SU-DHL-6 (cell line): Measurements from ENCODE around the gene SNX11.

Experiments
- H2AFZ ChIP-seq: fragments of 200-600 bp; sonication (generic); 2 replicates; pipeline ENCODE4 v1.6.1; 2014; ENCODE audit warnings: low read depth, mild to moderate bottlenecking, moderate library complexity, mixed read lengths, antibody characterized with exemption, low read length; ENCODE audit not compliant: severe bottlenecking
- H3F3A ChIP-seq: fragments of 200-600 bp; shearing (Covaris generic); 2 replicates; pipeline ENCODE4 v1.6.0; 2016; ENCODE audit warnings: antibody characterized with exemption, mild to moderate bottlenecking; ENCODE audit not compliant: insufficient read depth
- H3K27ac ChIP-seq: fragments of 200-600 bp; sonication (generic); 2 replicates; pipeline ENCODE4 v1.5.1; 2016; ENCODE audit warnings: low read depth, mild to moderate bottlenecking, low read length, moderate library complexity, mixed read lengths
- H3K27me3 ChIP-seq: fragments of 200-600 bp; sonication (generic), shearing (Covaris generic); 2 replicates; pipeline ENCODE4 v1.6.0; 2014; ENCODE audit warnings: mild to moderate bottlenecking, low read length
- H3K36me3 ChIP-seq: fragments of 200-600 bp; sonication (generic); 2 replicates; pipeline ENCODE4 v1.6.1; 2014; ENCODE audit warnings: mild to moderate bottlenecking, low read length, mixed read lengths
- H3K4me2 ChIP-seq: fragments of 300-600, 200-600 bp; shearing (Covaris generic), sonication (generic); 2 replicates; pipeline ENCODE4 v1.6.0; 2014; ENCODE audit warnings: low read length, low read depth, mild to moderate bottlenecking; ENCODE audit not compliant: poor library complexity, severe bottlenecking
- H3K4me3 ChIP-seq: fragments of 200-600 bp; sonication (generic); 2 replicates; pipeline ENCODE4 v1.5.1; 2014; ENCODE audit warnings: antibody characterized with exemption, low read length, mild to moderate bottlenecking, mixed read lengths; ENCODE audit not compliant: insufficient read depth, poor library complexity, severe bottlenecking
- H3K79me2 ChIP-seq: fragments of 200-600 bp; sonication (generic); 2 replicates; pipeline ENCODE4 v1.6.1; 2014; ENCODE audit warnings: mild to moderate bottlenecking, low read length, moderate library complexity; ENCODE audit not compliant: insufficient read depth
- H3K9ac ChIP-seq: fragments of 200-600 bp; sonication (generic); 2 replicates; pipeline ENCODE4 v1.7.0; 2014; ENCODE audit warnings: mild to moderate bottlenecking, low read length
- H3K9me2 ChIP-seq: fragments of 200-600 bp; sonication (generic); replicated peaks from 2 replicates; pipeline ENCODE4 v1.6.1; 2014; ENCODE audit warnings: low read length; ENCODE audit not compliant: insufficient read depth
- H3K9me3 ChIP-seq: fragments of 200-600 bp; sonication (generic); 2 replicates; pipeline ENCODE4 v1.6.1; 2014; ENCODE audit warnings: low read length, mixed read lengths; ENCODE audit not compliant: insufficient read depth
- H4K20me1 ChIP-seq: fragments of 200-600 bp; sonication (generic); 2 replicates; pipeline ENCODE4 v1.6.1; 2014; ENCODE audit warnings: low read depth, mild to moderate bottlenecking, antibody characterized with exemption, low read length, moderate library complexity, mixed read lengths
- EZH2phosphoT487 ChIP-seq: fragments of 200-600 bp; sonication (generic), shearing (Covaris generic); conservative IDR thresholded peaks from 2 replicates; pipeline ENCODE4 v1.6.1; 2018; ENCODE audit warnings: mild to moderate bottlenecking, antibody characterized with exemption, low read length, moderate library complexity, mixed read lengths
- TF ChIP-seq, protein P1 (sequence below): fragments of 200-600 bp; sonication (generic); IDR thresholded peaks from one replicate; pipeline ENCODE4 v1.5.1; 2017; ENCODE audit warnings: antibody characterized with exemption, mild to moderate bottlenecking, low read length, moderate library complexity; ENCODE audit not compliant: insufficient read depth, poor library complexity, severe bottlenecking

Gene SNX11

DNA sequence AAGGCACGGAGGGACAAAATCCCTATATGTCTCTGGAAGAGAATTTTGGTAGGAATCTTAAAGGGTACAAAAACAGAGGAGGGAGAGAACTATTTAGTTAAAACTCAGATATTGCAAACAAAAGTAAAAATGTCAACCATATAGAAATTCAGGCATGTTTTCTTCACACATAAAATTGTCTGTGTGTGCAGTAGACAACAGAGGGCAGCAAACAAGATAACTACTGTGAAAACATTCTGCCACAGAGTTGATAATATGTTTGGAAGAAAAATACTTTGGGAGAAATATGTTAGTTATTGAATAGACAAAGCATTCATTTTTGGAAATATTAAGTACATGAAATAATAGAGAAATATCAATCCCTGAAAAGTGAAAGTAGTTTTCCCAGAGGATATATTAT is 56.2 kb downstream of the SNX11 start:
- Histone ChIP-seq H4K20me1 (no peaks in the 10 kb centered on the region), H3K79me2 (no peaks in the 10 kb centered on the region), H2AFZ (no peak overlapping the region), H3K27me3 (no peaks in the 10 kb centered on the region), H3K9me2 (no peaks in the 10 kb centered on the region), H3K4me2 (no peak overlapping the region), H3K36me3 (no peaks in the 10 kb centered on the region), H3K4me3 (no peak overlapping the region), H3K9me3 (no peaks in the 10 kb centered on the region), H3F3A (no peaks in the 10 kb centered on the region), H3K27ac (no peak overlapping the region), H3K9ac (no peak overlapping the region)
- TF ChIP-seq, protein P1, sequence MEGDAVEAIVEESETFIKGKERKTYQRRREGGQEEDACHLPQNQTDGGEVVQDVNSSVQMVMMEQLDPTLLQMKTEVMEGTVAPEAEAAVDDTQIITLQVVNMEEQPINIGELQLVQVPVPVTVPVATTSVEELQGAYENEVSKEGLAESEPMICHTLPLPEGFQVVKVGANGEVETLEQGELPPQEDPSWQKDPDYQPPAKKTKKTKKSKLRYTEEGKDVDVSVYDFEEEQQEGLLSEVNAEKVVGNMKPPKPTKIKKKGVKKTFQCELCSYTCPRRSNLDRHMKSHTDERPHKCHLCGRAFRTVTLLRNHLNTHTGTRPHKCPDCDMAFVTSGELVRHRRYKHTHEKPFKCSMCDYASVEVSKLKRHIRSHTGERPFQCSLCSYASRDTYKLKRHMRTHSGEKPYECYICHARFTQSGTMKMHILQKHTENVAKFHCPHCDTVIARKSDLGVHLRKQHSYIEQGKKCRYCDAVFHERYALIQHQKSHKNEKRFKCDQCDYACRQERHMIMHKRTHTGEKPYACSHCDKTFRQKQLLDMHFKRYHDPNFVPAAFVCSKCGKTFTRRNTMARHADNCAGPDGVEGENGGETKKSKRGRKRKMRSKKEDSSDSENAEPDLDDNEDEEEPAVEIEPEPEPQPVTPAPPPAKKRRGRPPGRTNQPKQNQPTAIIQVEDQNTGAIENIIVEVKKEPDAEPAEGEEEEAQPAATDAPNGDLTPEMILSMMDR: no peak
- no peak for TF ChIP-seq EZH2phosphoT487

- H3K4me2 ChIP-seq: no peak overlapping the region
Measured at GRCh38 chr17:48169926-48170325, 62.4 kb downstream of the SNX11 start.

More at GRCh38 chr17:48169926-48170325, 62.4 kb downstream of the SNX11 start:
- Histone ChIP-seq H3K27me3 (no peaks in the 10 kb centered on the region), H3K9me3 (no peaks in the 10 kb centered on the region), H3K9me2 (no peaks in the 10 kb centered on the region), H4K20me1 (no peaks in the 10 kb centered on the region), H3F3A (no peaks in the 10 kb centered on the region), H2AFZ (no peak overlapping the region), H3K27ac (no peak overlapping the region), H3K9ac (no peak overlapping the region), H3K4me3 (no peak overlapping the region), H3K36me3 (no peaks in the 10 kb centered on the region), H3K79me2 (no peaks in the 10 kb centered on the region)
- no peak for TF ChIP-seq EZH2phosphoT487
- TF ChIP-seq, protein P1: no peak
